ENCODE measurements around the gene CAMK4.

DNA sequence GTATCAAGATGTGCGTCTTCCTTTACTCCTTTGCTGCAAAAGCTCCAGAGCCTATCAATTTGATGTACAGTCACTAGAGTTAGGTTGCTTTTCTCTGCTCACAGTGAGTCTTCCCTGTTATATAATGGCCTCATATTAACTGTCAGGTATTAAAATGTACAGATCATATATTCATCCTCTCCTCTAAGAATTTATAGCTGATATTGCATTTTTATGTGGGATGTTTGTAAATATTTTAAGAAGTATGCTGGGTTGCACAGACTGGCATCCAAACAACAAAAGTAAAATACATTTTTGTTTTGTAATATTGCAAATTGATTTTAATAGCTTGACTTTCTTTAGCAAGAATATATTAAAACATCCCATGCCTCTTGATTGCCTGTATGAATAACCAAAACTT is 148.6 kb downstream of the CAMK4 start:
- no peak for TF ChIP-seq POLR2AphosphoS5 (IDR thresholded peaks at IDR 0.05; ENCODE audit: insufficient read depth, low read depth, low read length)
- TF ChIP-seq EZH2 (IDR thresholded peaks at IDR 0.05; ENCODE audit: borderline replicate concordance, low read depth, low read length, severe bottlenecking) = no peak
- TF ChIP-seq, protein P1, sequence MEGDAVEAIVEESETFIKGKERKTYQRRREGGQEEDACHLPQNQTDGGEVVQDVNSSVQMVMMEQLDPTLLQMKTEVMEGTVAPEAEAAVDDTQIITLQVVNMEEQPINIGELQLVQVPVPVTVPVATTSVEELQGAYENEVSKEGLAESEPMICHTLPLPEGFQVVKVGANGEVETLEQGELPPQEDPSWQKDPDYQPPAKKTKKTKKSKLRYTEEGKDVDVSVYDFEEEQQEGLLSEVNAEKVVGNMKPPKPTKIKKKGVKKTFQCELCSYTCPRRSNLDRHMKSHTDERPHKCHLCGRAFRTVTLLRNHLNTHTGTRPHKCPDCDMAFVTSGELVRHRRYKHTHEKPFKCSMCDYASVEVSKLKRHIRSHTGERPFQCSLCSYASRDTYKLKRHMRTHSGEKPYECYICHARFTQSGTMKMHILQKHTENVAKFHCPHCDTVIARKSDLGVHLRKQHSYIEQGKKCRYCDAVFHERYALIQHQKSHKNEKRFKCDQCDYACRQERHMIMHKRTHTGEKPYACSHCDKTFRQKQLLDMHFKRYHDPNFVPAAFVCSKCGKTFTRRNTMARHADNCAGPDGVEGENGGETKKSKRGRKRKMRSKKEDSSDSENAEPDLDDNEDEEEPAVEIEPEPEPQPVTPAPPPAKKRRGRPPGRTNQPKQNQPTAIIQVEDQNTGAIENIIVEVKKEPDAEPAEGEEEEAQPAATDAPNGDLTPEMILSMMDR (IDR thresholded peaks at IDR 0.05; ENCODE audit: extremely low read depth in 1 of 2, insufficient read depth in 1 of 2, low read depth in 1 of 2, low read length in 2 of 2) = no peak
- TF ChIP-seq MYC (IDR thresholded peaks at IDR 0.05; ENCODE audit: low read depth, low read length) = no peak
- TF ChIP-seq POLR2A (IDR thresholded peaks at IDR 0.05; ENCODE audit: low read depth, low read length) = no peak
- TF ChIP-seq, protein P2, sequence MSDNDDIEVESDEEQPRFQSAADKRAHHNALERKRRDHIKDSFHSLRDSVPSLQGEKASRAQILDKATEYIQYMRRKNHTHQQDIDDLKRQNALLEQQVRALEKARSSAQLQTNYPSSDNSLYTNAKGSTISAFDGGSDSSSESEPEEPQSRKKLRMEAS (IDR thresholded peaks at IDR 0.05; ENCODE audit: insufficient read depth, insufficient read length) = no peak
- TF ChIP-seq FOS (IDR thresholded peaks at IDR 0.05; ENCODE audit: borderline replicate concordance, insufficient read depth, low read length) = no peak
- TF ChIP-seq GATA2 (IDR thresholded peaks at IDR 0.05; ENCODE audit: insufficient read depth, insufficient read length, low read depth, low read length) = no peak
